Endothelial cell of umbilical vein (primary cell): ENCODE measurements around the gene FARP2. TPM values are rescaled to one million over a fixed set of nuclear protein-coding genes. Genes with fewer than 3 reads are reported as not detected.

Experiments
- BruUV-seq: library from RNA; stranded (reverse); fragments of 400-500 nt; replicated peaks from 2 replicates; lab custom pipeline; 2021; lab: Mats Ljungman, UMichigan
- CTCF ChIA-PET: fragments of 300-600, 350-600 bp; sonication (Branson Sonifier 250); formaldehyde crosslinking; loops from one replicate; lab custom pipeline; 2021; ENCODE audit warnings: antibody characterized with exemption, inconsistent platforms; lab: Charles Lee
- POLR2A ChIA-PET: fragments of 300-600, 350-600 bp; sonication (Branson Sonifier 250); formaldehyde crosslinking; loops from one replicate; lab custom pipeline; 2021; ENCODE audit warnings: antibody characterized with exemption, inconsistent platforms; lab: Charles Lee
- DNase-seq: peaks from one replicate; pipeline ENCODE4 v3.0.0-alpha.2; 2011; ENCODE audit warnings: low read depth, low spot score
- FAIRE-seq: peaks from 2 replicates; lab custom pipeline; 2011; peaks lifted over from hg19 to GRCh38; lab: Jason Lieb, UNC
- H2AFZ ChIP-seq: 2 replicates; pipeline ENCODE4 v1.6.0; 2012; ENCODE audit warnings: low read depth, low read length, control low read depth, inconsistent platforms
- H3K27ac ChIP-seq: 2 replicates; pipeline ENCODE4 v1.5.1; 2011; ENCODE audit warnings: low read depth, mild to moderate bottlenecking, control low read depth, low read length, moderate library complexity; ENCODE audit not compliant: insufficient read depth
- H3K27me3 ChIP-seq, 2 experiments: 2 replicates each; pipeline versions ENCODE4 v1.6.0 to v1.6.1; 2011; ENCODE audit warnings: low read length in 2 of 2, mixed read lengths in 1 of 2; ENCODE audit not compliant: control insufficient read depth in 2 of 2, insufficient read depth in 2 of 2
- H3K36me3 ChIP-seq, 2 experiments: 2 replicates in 1 of 2; 3 replicates in 1 of 2; pipeline ENCODE4 v1.5.1; 2011; ENCODE audit warnings: low read length in 2 of 2, mild to moderate bottlenecking in 1 of 2, moderate library complexity in 1 of 2; ENCODE audit not compliant: control insufficient read depth in 2 of 2, insufficient read depth in 2 of 2; ENCODE audit errors: extremely low read depth in 1 of 2
- H3K4me1 ChIP-seq: 3 replicates; pipeline ENCODE4 v1.5.1; 2011; ENCODE audit warnings: mild to moderate bottlenecking, low read length; ENCODE audit not compliant: control insufficient read depth, insufficient read depth; ENCODE audit errors: extremely low read depth
- H3K4me2 ChIP-seq: 2 replicates; pipeline ENCODE4 v1.6.1; 2011; ENCODE audit warnings: low read length, control low read depth, mixed read lengths; ENCODE audit not compliant: insufficient read depth
- H3K4me3 ChIP-seq, 3 experiments: fragments of 200-600 bp in 1 of 3; sonication (generic), shearing (Covaris generic) in 1 of 3; replicated peaks in 1 of 3; 2 replicates each; pipeline ENCODE4 v1.5.1; 2011 to 2016; ENCODE audit warnings: control low read depth in 3 of 3, low read length in 3 of 3, mild to moderate bottlenecking in 2 of 3, inconsistent platforms in 1 of 3, low read depth in 1 of 3, moderate library complexity in 1 of 3; ENCODE audit not compliant: insufficient read depth in 1 of 3
- H3K79me2 ChIP-seq: 2 replicates; pipeline ENCODE4 v1.6.0; 2012; ENCODE audit warnings: low read length, inconsistent platforms; ENCODE audit not compliant: control insufficient read depth, insufficient read depth
- H3K9ac ChIP-seq: replicated peaks from 2 replicates; pipeline ENCODE3; 2011; ENCODE audit warnings: low read length, control low read depth; ENCODE audit not compliant: insufficient read depth; ENCODE audit errors: extremely low read depth
- H3K9me1 ChIP-seq: replicated peaks from 3 replicates; pipeline ENCODE4 v1.6.0; 2011; ENCODE audit warnings: mild to moderate bottlenecking, low read length; ENCODE audit not compliant: control insufficient read depth, insufficient read depth; ENCODE audit errors: extremely low read depth
- H3K9me3 ChIP-seq: replicated peaks from 2 replicates; pipeline ENCODE4 v1.5.1; 2012; ENCODE audit warnings: low read length, inconsistent platforms; ENCODE audit not compliant: control insufficient read depth, insufficient read depth
- H4K20me1 ChIP-seq: replicated peaks from 2 replicates; pipeline ENCODE3; 2011; ENCODE audit warnings: mild to moderate bottlenecking, low read length; ENCODE audit not compliant: control insufficient read depth, insufficient read depth; ENCODE audit errors: extremely low read depth
- CTCF ChIP-seq, 2 donors: IDR thresholded peaks; 1 replicate in 1 of 2; 2 replicates in 1 of 2; pipeline ENCODE4 v1.5.1; 2011; ENCODE audit warnings: low read length in 2 of 2, mild to moderate bottlenecking in 2 of 2, moderate library complexity in 2 of 2, control low read depth in 1 of 2, inconsistent platforms in 1 of 2, low read depth in 1 of 2; ENCODE audit not compliant: insufficient read depth in 1 of 2; ENCODE audit errors: extremely low read depth in 1 of 2
- EZH2 ChIP-seq: IDR thresholded peaks from 2 replicates; pipeline ENCODE4 v1.6.1; 2012; ENCODE audit warnings: borderline replicate concordance, low read depth, mild to moderate bottlenecking, moderate library complexity, low read length, inconsistent platforms; ENCODE audit not compliant: severe bottlenecking
- FOS ChIP-seq: IDR thresholded peaks from 2 replicates; pipeline ENCODE4 v1.6.1; 2011; ENCODE audit warnings: mild to moderate bottlenecking, low read length, moderate library complexity, borderline replicate concordance; ENCODE audit not compliant: insufficient read depth
- GATA2 ChIP-seq: IDR thresholded peaks from 2 replicates; pipeline ENCODE4 v1.7.0; 2011; ENCODE audit warnings: low read depth, mild to moderate bottlenecking, moderate library complexity, mixed read lengths, low read length; ENCODE audit not compliant: insufficient read length, insufficient read depth
- JUN ChIP-seq: IDR thresholded peaks from 2 replicates; pipeline ENCODE4 v1.6.1; 2011; ENCODE audit warnings: borderline replicate concordance, low read depth; ENCODE audit not compliant: insufficient read length, insufficient read depth
- MAX ChIP-seq: IDR thresholded peaks from 2 replicates; pipeline ENCODE4 v1.6.1; 2011; ENCODE audit not compliant: insufficient read depth, insufficient read length
- MYC ChIP-seq: IDR thresholded peaks from one replicate; pipeline ENCODE4 v1.6.1; 2011; ENCODE audit warnings: mild to moderate bottlenecking, low read depth, low read length
- POLR2A ChIP-seq: IDR thresholded peaks from 2 replicates; pipeline ENCODE4 v1.6.1; 2012; ENCODE audit warnings: low read depth, mild to moderate bottlenecking, control low read depth, low read length
- POLR2AphosphoS5 ChIP-seq: IDR thresholded peaks from 2 replicates; pipeline ENCODE4 v1.6.1; 2012; ENCODE audit warnings: low read depth, mild to moderate bottlenecking, control low read depth, low read length, moderate library complexity; ENCODE audit not compliant: insufficient read depth
- dilution Hi-C: fragments of 300-500 bp; cut with MboI; formaldehyde crosslinking; loops from one replicate; pipeline ENCODE4 v1.15.0; 2019; ENCODE audit warnings: low sequenced_read_pairs; ENCODE audit not compliant: extremely low pct_ligation_motif_present
- intact Hi-C: fragments of 100-400 bp; cut with micrococcal nuclease; formaldehyde crosslinking; loops from one replicate; pipeline ENCODE4 v1.10.0; 2022
- polyA plus RNA-seq, 4 experiments: library from polyadenylated mRNA; depleted of rRNA in 3 of 4; stranded (reverse) in 3 of 4; unstranded in 1 of 4; fragments of >200 nt; gene quantifications; 2 replicates each; pipeline versions ENCODE4 v1.2.1 to v1.2.3, GENCODE V29; 2011 to 2012; ENCODE audit warnings: missing spikeins in 1 of 4
- total RNA-seq: library from RNA; stranded (reverse); gene quantifications from 2 replicates; pipeline ENCODE4 v1.2.3, GENCODE V29; 2021

The FARP2 gene
- total and polyA plus RNA-seq, 2 donors (not counting 3 experiments of a cell fraction or from before 2014, with no cell fraction given): 15.3 to 45.3 TPM

GRCh38 chr2:241308832-241309500 lies 47.1 kb upstream of the FARP2 start:
- Histone ChIP-seq H3K4me2 (no peak overlapping the region), H3K27me3 (no peaks in the 10 kb centered on the region), H3K4me1 (peaks cover 4% of the 10 kb centered on the region), H3K9me1 (no peaks in the 10 kb centered on the region), H3K27ac (no peak overlapping the region), H3K9me3 (no peaks in the 10 kb centered on the region), H3K36me3 (peaks cover 0 to 4% of the 10 kb centered on the region in 2 experiments), H3K79me2 (peaks cover 99% of the 10 kb centered on the region), H3K4me3 (no peak overlapping the region), H2AFZ (no peak overlapping the region), H3K9ac (no peak overlapping the region), H4K20me1 (peaks cover 2% of the 10 kb centered on the region)
- intact Hi-C loops (loop anchor here (10.0 kb wide), 1 partner anchor 1934 kb away; no protein-coding TSS in a partner anchor), dilution Hi-C loops (no loop called here)
- no peak for DNase-seq
- no TSS peak for BruUV-seq
- TF ChIP-seq POLR2A: no peak
- no peak for TF ChIP-seq EZH2
- TF ChIP-seq GATA2: no peak
- no peak for TF ChIP-seq MYC
- no peak for TF ChIP-seq FOS
- no peak for TF ChIP-seq POLR2AphosphoS5
- TF ChIP-seq CTCF (IDR thresholded peaks at IDR 0.05; ENCODE audit: extremely low read depth in 1 of 2, insufficient read depth in 1 of 2, low read depth in 1 of 2, low read length in 2 of 2): no peak
- no peak for TF ChIP-seq MAX
- no peak for TF ChIP-seq JUN
- FAIRE-seq: no peak
- POLR2A ChIA-PET: no interaction called here
- CTCF ChIA-PET: no interaction called here
